ENCODE results near the gene TBC1D10A.

DNA sequence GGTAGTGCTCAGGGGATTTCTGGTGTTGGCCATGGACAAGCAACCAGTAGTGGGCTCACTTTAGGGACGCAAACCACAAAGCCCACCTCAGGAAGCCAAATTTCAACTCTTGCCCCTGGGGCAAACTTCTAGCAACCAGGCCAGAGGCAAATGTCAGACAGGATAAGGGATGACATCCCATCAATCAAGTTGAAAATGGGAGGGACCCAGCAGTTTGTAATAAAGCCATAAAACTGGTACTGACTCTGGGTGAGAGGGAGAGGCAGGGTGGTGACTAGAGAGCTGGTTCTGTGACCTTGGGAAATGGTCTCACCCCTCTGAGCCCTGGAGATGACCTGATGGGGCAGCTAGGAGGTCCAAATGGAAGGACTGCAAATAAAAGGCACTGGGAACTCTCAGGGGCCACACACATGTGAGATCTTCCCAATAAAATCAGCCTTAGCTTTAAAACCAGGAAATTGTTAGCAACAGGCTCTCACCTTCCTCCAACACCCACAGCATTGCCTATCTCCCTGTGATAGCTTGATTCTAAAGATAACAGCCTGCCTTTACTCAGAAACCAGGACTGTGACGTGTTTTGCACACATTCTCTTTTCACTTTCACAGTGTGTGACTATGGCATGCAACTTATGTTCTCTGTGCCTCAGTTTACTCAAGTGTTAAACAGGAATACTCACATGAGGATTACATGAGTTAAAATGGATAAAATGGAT, 6.4 kb upstream of the TBC1D10A start:
- TF ChIP-seq, protein P1, sequence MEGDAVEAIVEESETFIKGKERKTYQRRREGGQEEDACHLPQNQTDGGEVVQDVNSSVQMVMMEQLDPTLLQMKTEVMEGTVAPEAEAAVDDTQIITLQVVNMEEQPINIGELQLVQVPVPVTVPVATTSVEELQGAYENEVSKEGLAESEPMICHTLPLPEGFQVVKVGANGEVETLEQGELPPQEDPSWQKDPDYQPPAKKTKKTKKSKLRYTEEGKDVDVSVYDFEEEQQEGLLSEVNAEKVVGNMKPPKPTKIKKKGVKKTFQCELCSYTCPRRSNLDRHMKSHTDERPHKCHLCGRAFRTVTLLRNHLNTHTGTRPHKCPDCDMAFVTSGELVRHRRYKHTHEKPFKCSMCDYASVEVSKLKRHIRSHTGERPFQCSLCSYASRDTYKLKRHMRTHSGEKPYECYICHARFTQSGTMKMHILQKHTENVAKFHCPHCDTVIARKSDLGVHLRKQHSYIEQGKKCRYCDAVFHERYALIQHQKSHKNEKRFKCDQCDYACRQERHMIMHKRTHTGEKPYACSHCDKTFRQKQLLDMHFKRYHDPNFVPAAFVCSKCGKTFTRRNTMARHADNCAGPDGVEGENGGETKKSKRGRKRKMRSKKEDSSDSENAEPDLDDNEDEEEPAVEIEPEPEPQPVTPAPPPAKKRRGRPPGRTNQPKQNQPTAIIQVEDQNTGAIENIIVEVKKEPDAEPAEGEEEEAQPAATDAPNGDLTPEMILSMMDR (IDR thresholded peaks at IDR 0.05; ENCODE audit: low read depth, low read length) = no peak
- no peak for TF ChIP-seq EZH2phosphoT487 (IDR thresholded peaks at IDR 0.05; ENCODE audit: low read depth)
